HL-60 (cell line): ENCODE measurements around the gene ANKRD13B.

Experiments
- DNase-seq, 2 experiments: peaks; one replicate each; pipeline ENCODE4 v3.0.0-alpha.2; 2010 to 2020; ENCODE audit warnings: low read depth in 1 of 2, low spot score in 1 of 2
- H3K27ac ChIP-seq: fragments of 250-450 bp; sonication (Bioruptor Pico); replicated peaks from 2 replicates; pipeline ENCODE4 v1.5.1; 2020; ENCODE audit warnings: mild to moderate bottlenecking, moderate library complexity
- H3K27me3 ChIP-seq: fragments of 250-450 bp; sonication (Bioruptor Pico); 2 replicates; pipeline ENCODE4 v1.5.1; 2021; ENCODE audit warnings: mild to moderate bottlenecking, moderate library complexity; ENCODE audit not compliant: insufficient read depth, poor library complexity, severe bottlenecking
- H3K4me3 ChIP-seq: replicated peaks from 2 replicates; pipeline ENCODE4 v1.5.1; 2011; ENCODE audit warnings: mild to moderate bottlenecking, control low read depth, low read length; ENCODE audit not compliant: insufficient read depth
- CTCF ChIP-seq: IDR thresholded peaks from one replicate; pipeline ENCODE4 v1.5.1; 2011; ENCODE audit warnings: low read length, control low read depth, inconsistent platforms; ENCODE audit not compliant: insufficient read depth
- GABPA ChIP-seq: IDR thresholded peaks from 2 replicates; pipeline ENCODE4 v1.6.1; 2012; ENCODE audit warnings: low read depth
- POLR2AphosphoS5 ChIP-seq: IDR thresholded peaks from 2 replicates; pipeline ENCODE4 v1.6.1; 2012; ENCODE audit warnings: low read depth
- REST ChIP-seq: IDR thresholded peaks from 2 replicates; pipeline ENCODE4 v1.6.1; 2012; ENCODE audit warnings: low read depth; ENCODE audit not compliant: insufficient replicate concordance
- SPI1 ChIP-seq: IDR thresholded peaks from 2 replicates; pipeline ENCODE4 v1.6.1; 2012; ENCODE audit warnings: low read depth, mild to moderate bottlenecking, borderline replicate concordance

The ANKRD13B gene

GRCh38 chr17:29603109-29603674, 10.3 kb downstream of the ANKRD13B start:
- DNase-seq = no peak
- Histone ChIP-seq H3K27me3 (no peaks in the 10 kb centered on the region), H3K27ac (no peak overlapping the region), H3K4me3 (no peak overlapping the region)
- TF ChIP-seq GABPA (no peak), CTCF (no peak), POLR2AphosphoS5 (no peak), REST (no peak), SPI1 (no peak)

GRCh38 chr17:29607557-29608195, 14.7 kb downstream of the ANKRD13B start:
- Histone ChIP-seq H3K27ac (no peak overlapping the region), H3K27me3 (no peaks in the 10 kb centered on the region), H3K4me3 (no peak overlapping the region)
- TF ChIP-seq POLR2AphosphoS5 (no peak), GABPA (no peak), SPI1 (no peak), REST (no peak), CTCF (no peak)
- no peak for DNase-seq

- no peak for DNase-seq
- no peak overlapping the region for H3K27ac ChIP-seq
- H3K4me3 ChIP-seq = no peak overlapping the region
- H3K27me3 ChIP-seq = no peaks in the 10 kb centered on the region
- TF ChIP-seq GABPA (no peak), SPI1 (no peak), POLR2AphosphoS5 (no peak), CTCF (no peak), REST (no peak)
Measured at GRCh38 chr17:29608986-29609385, 16.1 kb downstream of the ANKRD13B start.
